ENCODE results near the gene DCAF8.

GRCh38 chr1:160226623-160227022 is 35.7 kb downstream of the DCAF8 start:
- TF ChIP-seq RAD21 (IDR thresholded peaks at IDR 0.05; ENCODE audit: low read length) (no peak), MAZ (IDR thresholded peaks at IDR 0.05; ENCODE audit: borderline replicate concordance, low read depth, low read length) (no peak), POLR2A (IDR thresholded peaks at IDR 0.05; ENCODE audit: low read depth, low read length) (no peak), FOS (IDR thresholded peaks at IDR 0.05; ENCODE audit: low read depth, low read length) (no peak), BHLHE40 (IDR thresholded peaks at IDR 0.05; ENCODE audit: low read depth, low read length) (no peak), MAFK (IDR thresholded peaks at IDR 0.05; ENCODE audit: low read depth, low read length) (no peak), SMC3 (IDR thresholded peaks at IDR 0.05; ENCODE audit: low read depth, low read length) (no peak)
- TF ChIP-seq, protein P1, sequence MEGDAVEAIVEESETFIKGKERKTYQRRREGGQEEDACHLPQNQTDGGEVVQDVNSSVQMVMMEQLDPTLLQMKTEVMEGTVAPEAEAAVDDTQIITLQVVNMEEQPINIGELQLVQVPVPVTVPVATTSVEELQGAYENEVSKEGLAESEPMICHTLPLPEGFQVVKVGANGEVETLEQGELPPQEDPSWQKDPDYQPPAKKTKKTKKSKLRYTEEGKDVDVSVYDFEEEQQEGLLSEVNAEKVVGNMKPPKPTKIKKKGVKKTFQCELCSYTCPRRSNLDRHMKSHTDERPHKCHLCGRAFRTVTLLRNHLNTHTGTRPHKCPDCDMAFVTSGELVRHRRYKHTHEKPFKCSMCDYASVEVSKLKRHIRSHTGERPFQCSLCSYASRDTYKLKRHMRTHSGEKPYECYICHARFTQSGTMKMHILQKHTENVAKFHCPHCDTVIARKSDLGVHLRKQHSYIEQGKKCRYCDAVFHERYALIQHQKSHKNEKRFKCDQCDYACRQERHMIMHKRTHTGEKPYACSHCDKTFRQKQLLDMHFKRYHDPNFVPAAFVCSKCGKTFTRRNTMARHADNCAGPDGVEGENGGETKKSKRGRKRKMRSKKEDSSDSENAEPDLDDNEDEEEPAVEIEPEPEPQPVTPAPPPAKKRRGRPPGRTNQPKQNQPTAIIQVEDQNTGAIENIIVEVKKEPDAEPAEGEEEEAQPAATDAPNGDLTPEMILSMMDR (conservative IDR thresholded peaks at IDR 0.05; ENCODE audit: low read depth, low read length), result no peak

Data from IMR-90 (cell line).